NOMO-1 treated with DMSO at 0.1 percent for 48 hours (cell line): ENCODE results near the gene KANSL1.
A peak's percentile ranks its signal among the peaks of the same experiment; 100 is the strongest.

Experiments used
- DNase-seq: peaks from one replicate; lab custom pipeline; 2025; ENCODE audit not compliant: unreplicated experiment; lab: John Stamatoyannopoulos, UW

The KANSL1 gene

GRCh38 chr17:46044286-46044928, 148.8 kb downstream of the KANSL1 start:
- DNase-seq = peak; percentile 63

GRCh38 chr17:46043606-46044005, 149.6 kb downstream of the KANSL1 start:
- DNase-seq = no peak

- no peak for DNase-seq
Observed at GRCh38 chr17:46042925-46043324, 150.3 kb downstream of the KANSL1 start.

GRCh38 chr17:46042246-46042645, 151.0 kb downstream of the KANSL1 start:
- no peak for DNase-seq

GRCh38 chr17:46039592-46040186, 153.5 kb downstream of the KANSL1 start:
- no peak for DNase-seq

- no peak for DNase-seq
Observed at GRCh38 chr17:46038937-46039336, 154.3 kb downstream of the KANSL1 start.

GRCh38 chr17:46038414-46038813, 154.8 kb downstream of the KANSL1 start:
- DNase-seq = no peak

- no peak for DNase-seq
Observed at GRCh38 chr17:46037722-46038255, 155.4 kb downstream of the KANSL1 start.

- no peak for DNase-seq
Observed at GRCh38 chr17:46036491-46036890, 156.7 kb downstream of the KANSL1 start.

GRCh38 chr17:46035112-46035818, 158.0 kb downstream of the KANSL1 start:
- DNase-seq = no peak

- no peak for DNase-seq
Observed at GRCh38 chr17:46033392-46033791, 159.8 kb downstream of the KANSL1 start.

- DNase-seq = no peak
Observed at GRCh38 chr17:46032909-46033308, 160.3 kb downstream of the KANSL1 start.

- no peak for DNase-seq
Observed at GRCh38 chr17:46031920-46032319, 161.3 kb downstream of the KANSL1 start.

- no peak for DNase-seq
Observed at GRCh38 chr17:46031440-46031839, 161.8 kb downstream of the KANSL1 start.

- DNase-seq = no peak
Observed at GRCh38 chr17:46030752-46031151, 162.5 kb downstream of the KANSL1 start.

GRCh38 chr17:46029627-46030026, 163.6 kb downstream of the KANSL1 start:
- DNase-seq = no peak

GRCh38 chr17:46028981-46029565, 164.2 kb downstream of the KANSL1 start:
- DNase-seq = no peak

GRCh38 chr17:46028374-46028773, 164.9 kb downstream of the KANSL1 start:
- no peak for DNase-seq

GRCh38 chr17:46027976-46028325, 165.3 kb downstream of the KANSL1 start:
- no peak for DNase-seq

GRCh38 chr17:46027048-46027975, 165.9 kb downstream of the KANSL1 start:
- no peak for DNase-seq
